ENCODE measurements around the gene IRF2.

Gene IRF2

DNA sequence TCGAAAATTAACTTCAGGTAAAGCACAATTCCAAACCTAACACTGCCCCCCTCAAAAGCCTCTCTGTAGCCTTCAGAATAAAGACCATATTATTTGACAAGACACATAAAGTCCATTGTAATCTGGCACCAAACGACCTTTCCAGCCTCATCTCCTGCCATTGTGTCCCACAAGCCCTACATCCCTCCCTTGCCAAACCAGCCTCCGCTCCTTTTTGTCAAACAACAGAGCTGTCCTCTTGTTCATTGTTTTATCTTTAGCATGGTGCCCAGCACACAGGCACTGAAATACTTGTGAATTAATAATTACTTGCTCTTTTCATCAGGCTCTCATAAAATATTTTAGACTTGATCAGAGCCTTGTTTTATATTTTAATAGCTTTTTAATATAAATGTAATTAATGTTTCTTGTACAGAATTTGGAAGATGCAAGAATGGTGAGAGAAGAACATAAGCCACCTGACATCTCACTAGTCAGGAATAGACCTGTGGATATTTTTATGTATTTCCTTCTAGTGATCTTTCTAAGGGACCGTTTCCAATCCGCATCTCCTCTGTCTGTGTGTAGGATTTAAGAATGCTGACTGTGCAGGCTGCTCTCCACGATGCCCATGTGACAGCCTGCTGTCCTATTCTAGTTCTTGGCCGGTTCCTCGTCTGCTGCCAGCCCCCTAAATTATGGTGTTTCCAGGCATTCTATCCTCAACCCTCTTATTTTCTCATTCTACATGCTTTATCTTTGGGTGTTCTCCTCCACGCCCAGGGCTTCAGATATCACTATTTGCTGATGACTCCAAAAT is 3.0 kb upstream of the IRF2 start:
- no peak overlapping the region for H3K4me3 ChIP-seq (ENCODE audit: low read depth, low read length)
- no peak for DNase-seq (ENCODE audit: low read depth, low spot score)
- ChIA-PET POLR2A (interaction anchor here (0.5 kb wide), 1 partner anchor 108 kb away, joined by 4 read pairs; no protein-coding TSS in a partner anchor), CTCF (interaction anchor here (1.2 to 1.3 kb wide), 2 partner anchors 57 to 213 kb away, joined by 3 read pairs; no protein-coding TSS in a partner anchor)
- TF ChIP-seq, protein P1, sequence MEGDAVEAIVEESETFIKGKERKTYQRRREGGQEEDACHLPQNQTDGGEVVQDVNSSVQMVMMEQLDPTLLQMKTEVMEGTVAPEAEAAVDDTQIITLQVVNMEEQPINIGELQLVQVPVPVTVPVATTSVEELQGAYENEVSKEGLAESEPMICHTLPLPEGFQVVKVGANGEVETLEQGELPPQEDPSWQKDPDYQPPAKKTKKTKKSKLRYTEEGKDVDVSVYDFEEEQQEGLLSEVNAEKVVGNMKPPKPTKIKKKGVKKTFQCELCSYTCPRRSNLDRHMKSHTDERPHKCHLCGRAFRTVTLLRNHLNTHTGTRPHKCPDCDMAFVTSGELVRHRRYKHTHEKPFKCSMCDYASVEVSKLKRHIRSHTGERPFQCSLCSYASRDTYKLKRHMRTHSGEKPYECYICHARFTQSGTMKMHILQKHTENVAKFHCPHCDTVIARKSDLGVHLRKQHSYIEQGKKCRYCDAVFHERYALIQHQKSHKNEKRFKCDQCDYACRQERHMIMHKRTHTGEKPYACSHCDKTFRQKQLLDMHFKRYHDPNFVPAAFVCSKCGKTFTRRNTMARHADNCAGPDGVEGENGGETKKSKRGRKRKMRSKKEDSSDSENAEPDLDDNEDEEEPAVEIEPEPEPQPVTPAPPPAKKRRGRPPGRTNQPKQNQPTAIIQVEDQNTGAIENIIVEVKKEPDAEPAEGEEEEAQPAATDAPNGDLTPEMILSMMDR (IDR thresholded peaks at IDR 0.05; ENCODE audit: insufficient read depth, low read length, missing control alignments) = no peak

DNA sequence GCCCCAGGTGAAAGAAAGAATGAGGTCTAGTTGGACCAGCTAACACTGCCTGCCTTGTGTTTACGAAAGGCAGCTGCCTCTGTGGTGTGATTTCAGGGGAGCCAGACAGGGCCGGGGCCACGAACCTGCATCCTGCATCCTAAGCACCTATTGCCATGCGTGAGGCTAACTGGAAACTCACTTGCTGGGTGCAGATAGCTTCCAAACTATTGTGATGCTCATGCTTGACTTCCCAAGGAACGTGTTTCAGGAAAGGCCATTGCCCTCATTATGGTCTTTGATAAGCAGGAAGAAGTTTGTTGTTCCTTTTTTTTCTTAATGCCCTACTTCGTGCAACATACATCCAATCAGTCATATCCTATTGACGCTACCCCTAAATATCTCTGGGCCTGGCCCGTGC is 2.3 kb upstream of the IRF2 start:
- TF ChIP-seq, protein P1 (IDR thresholded peaks at IDR 0.05; ENCODE audit: insufficient read depth, low read length, missing control alignments) = no peak
- ChIA-PET POLR2A (no interaction called here), CTCF (interaction anchor here (0.7 to 1.3 kb wide), 3 partner anchors 74 to 212 kb away, joined by 3 read pairs; no protein-coding TSS in a partner anchor)
- no peak overlapping the region for H3K4me3 ChIP-seq (ENCODE audit: low read depth, low read length)
- no peak for DNase-seq (ENCODE audit: low read depth, low spot score)

DNA sequence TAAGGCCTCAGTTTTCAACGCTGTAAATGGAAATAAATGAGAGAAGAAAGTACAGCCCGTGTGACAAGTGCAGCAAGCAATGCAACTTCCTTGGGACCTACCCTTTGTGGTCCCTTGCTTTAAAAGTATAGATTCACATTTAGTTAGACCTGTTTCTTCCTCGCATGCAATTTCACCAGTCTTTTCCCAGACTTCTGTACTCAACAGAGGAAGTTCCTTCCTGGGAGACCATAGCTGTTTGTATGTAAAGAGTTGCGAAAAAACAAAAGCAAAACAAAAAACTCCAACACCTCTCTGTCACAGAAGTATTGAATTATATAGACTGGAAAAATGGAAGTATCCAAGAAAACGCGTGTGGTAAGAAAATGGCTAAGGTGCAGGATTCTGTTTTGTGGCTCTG is 1.1 kb upstream of the IRF2 start:
- POLR2A ChIA-PET = interaction anchor here (1.6 to 2.5 kb wide), 2 partner anchors 39 to 62 kb away, joined by 7 to 12 read pairs; no protein-coding TSS in a partner anchor
- CTCF ChIA-PET = interaction anchor here (1.2 kb wide), 1 partner anchor 128 kb away, joined by 3 read pairs; no protein-coding TSS in a partner anchor
- TF ChIP-seq, protein P1 (IDR thresholded peaks at IDR 0.05; ENCODE audit: insufficient read depth, low read length, missing control alignments) = no peak

DNA sequence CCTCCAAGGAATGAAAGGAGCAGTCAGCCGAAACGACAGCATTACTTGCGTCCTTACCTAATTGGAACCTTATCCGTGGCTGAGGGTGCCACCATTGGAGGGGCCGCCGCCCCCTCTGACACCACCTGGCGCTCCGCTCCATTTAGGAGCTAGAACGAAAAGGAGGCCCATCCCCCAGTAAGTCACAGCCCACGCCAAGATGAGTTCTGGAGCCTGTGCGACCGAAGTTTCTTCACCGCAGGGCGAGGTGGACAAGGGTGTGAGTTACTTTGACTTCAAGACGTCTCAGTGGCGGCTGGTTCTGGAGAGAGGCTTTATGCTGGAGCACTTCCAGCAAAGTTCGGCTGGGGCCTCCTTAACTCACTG is 729 bp upstream of the IRF2 start:
- POLR2A ChIA-PET = interaction anchor here (1.0 to 2.5 kb wide), 3 partner anchors 30 to 62 kb away, joined by 4 to 12 read pairs (median 7); no protein-coding TSS in a partner anchor
- no peak for DNase-seq (ENCODE audit: low read depth, low spot score)

More for the DNA sequence above, 1.1 kb upstream of the IRF2 start:
- peak overlapping the region; percentile 85 for H3K4me3 ChIP-seq (ENCODE audit: low read depth, low read length)
- no peak for DNase-seq (ENCODE audit: low read depth, low spot score)

DNA sequence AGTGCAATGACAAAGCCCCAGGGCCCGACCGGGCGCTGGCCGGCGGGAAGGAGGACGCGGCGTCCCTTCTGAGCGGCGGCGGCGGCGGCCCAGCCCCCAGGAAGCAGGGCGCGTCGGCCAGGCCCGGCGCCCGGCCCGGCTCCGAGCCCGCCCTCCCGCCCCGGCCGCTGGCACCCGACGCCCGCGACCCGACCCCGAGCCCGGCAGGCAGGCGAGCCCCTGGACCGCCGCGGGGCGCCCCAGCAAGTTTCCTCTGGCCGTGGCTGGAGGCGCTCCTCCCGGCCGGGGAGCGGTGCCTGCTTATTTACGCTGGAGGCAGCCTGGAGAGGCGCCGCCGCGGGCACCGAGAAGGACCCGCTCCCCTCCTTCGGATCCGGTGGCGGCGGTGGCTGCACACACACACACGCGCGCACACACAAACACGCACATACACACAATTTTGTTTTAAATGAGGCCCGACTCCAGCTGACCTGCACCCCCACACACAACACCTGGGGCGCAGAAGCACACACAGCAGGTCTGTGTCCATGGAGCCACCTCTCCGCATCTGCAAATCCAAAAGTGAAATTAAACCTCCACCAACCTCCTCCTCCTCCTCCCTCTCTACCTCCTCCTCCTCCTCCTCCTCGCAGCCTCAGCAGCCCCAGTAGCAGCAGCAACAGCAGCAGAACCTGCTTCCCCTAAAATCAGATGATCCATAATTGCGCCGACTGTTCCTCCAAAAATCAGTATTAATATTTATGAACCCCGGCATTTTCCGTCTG is 669 bp downstream of the IRF2 start:
- TF ChIP-seq, protein P1 (IDR thresholded peaks at IDR 0.05; ENCODE audit: insufficient read depth, low read length, missing control alignments) = no peak
- no peak for DNase-seq (ENCODE audit: low read depth, low spot score)
- H3K4me3 ChIP-seq (ENCODE audit: low read depth, low read length) = peak overlapping the region; percentile 87
- ChIA-PET CTCF (interaction anchor here (0.7 to 1.0 kb wide), 2 partner anchors 208 to 209 kb away, joined by 3 read pairs; no protein-coding TSS in a partner anchor), POLR2A (interaction anchor here (0.6 to 2.5 kb wide), 9 partner anchors 14 to 93 kb away, joined by 3 to 12 read pairs (median 4); no protein-coding TSS in a partner anchor)

More for the DNA sequence above, 729 bp upstream of the IRF2 start:
- CTCF ChIA-PET = interaction anchor here (1.0 kb wide), 1 partner anchor 211 kb away, joined by 3 read pairs; no protein-coding TSS in a partner anchor
- TF ChIP-seq, protein P1 (IDR thresholded peaks at IDR 0.05; ENCODE audit: insufficient read depth, low read length, missing control alignments) = no peak
- H3K4me3 ChIP-seq (ENCODE audit: low read depth, low read length) = peak overlapping the region; percentile 85

Measured in AG04449 (cell line).